Measurements from ENCODE around the gene NGLY1. TPM values are rescaled to one million over a fixed set of nuclear protein-coding genes. Genes with fewer than 3 reads are reported as not detected.

Gene NGLY1
- total RNA-seq, 6 experiments from 2014 or later = 20.8 to 53.1 (median 21.4) TPM

DNA sequence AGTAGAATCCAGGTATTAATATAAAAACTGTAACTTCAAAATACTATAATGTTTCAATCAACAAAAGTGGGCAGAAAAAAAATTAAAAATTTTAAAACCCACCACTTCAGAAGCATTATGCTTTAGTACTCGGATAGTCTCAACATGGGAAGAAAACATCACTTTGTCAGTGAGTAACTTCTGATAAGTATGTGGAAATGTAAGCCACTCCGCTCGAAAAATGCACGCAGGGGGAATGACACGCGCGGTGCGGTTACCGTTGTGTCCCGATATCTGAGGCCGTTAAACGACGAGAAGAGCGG is 656 bp downstream of the NGLY1 start:
- intact Hi-C loops (cut with DNase I) = no loop called here
- H3K4me1 ChIP-seq = peaks cover 0 to 14% (median 5%) of the 10 kb centered on the region in 4 donors
- no peaks in the 10 kb centered on the region for H3K9me3 ChIP-seq
- peaks cover 0 to 4% (median 1%) of the 10 kb centered on the region in 4 donors for H3K36me3 ChIP-seq
- ATAC-seq (no peak), DNase-seq (no peak)
- no peak for TF ChIP-seq POLR2A (IDR thresholded peaks at IDR 0.05)
- TF ChIP-seq, protein P1, sequence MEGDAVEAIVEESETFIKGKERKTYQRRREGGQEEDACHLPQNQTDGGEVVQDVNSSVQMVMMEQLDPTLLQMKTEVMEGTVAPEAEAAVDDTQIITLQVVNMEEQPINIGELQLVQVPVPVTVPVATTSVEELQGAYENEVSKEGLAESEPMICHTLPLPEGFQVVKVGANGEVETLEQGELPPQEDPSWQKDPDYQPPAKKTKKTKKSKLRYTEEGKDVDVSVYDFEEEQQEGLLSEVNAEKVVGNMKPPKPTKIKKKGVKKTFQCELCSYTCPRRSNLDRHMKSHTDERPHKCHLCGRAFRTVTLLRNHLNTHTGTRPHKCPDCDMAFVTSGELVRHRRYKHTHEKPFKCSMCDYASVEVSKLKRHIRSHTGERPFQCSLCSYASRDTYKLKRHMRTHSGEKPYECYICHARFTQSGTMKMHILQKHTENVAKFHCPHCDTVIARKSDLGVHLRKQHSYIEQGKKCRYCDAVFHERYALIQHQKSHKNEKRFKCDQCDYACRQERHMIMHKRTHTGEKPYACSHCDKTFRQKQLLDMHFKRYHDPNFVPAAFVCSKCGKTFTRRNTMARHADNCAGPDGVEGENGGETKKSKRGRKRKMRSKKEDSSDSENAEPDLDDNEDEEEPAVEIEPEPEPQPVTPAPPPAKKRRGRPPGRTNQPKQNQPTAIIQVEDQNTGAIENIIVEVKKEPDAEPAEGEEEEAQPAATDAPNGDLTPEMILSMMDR (IDR thresholded peaks at IDR 0.05) = no peak
- H3K27me3 ChIP-seq = no peaks in the 10 kb centered on the region
- WGBS (ENCODE audit: insufficient coverage, low coverage, low lambda C conversion rate, missing lambda C conversion rate) = 0% methylated on average over 4 of the region's 14 CpGs
- peak overlapping the region; percentile 82 to 95 (median 90) for H3K27ac ChIP-seq
- peak overlapping the region; percentile 77 to 91 (median 85) for H3K4me3 ChIP-seq

GRCh38 chr3:25781758-25782594 is 1.3 kb downstream of the NGLY1 start:
- ATAC-seq (no peak), DNase-seq (no peak)
- peaks cover 0 to 7% (median 3%) of the 10 kb centered on the region in 4 donors for H3K36me3 ChIP-seq
- peaks cover 0 to 14% (median 5%) of the 10 kb centered on the region in 4 donors for H3K4me1 ChIP-seq
- H3K27ac ChIP-seq = peak overlapping the region in 1 of 3 donors; percentile 95
- H3K4me3 ChIP-seq = peak overlapping the region; percentile 77 to 91 (median 85)
- intact Hi-C loops (cut with DNase I) = no loop called here
- no peaks in the 10 kb centered on the region for H3K9me3 ChIP-seq
- H3K27me3 ChIP-seq = no peaks in the 10 kb centered on the region
- TF ChIP-seq, protein P1 (IDR thresholded peaks at IDR 0.05) = no peak
- TF ChIP-seq POLR2A (IDR thresholded peaks at IDR 0.05) = no peak
- 52% methylated on average over 3 of the region's 3 CpGs for WGBS (ENCODE audit: insufficient coverage, low coverage, low lambda C conversion rate, missing lambda C conversion rate)

GRCh38 chr3:25781145-25781757 is 2.0 kb downstream of the NGLY1 start:
- Histone ChIP-seq H3K27ac (no peak overlapping the region), H3K4me3 (no peak overlapping the region)

GRCh38 chr3:25780618-25781017 is 2.6 kb downstream of the NGLY1 start:
- DNase-seq (no peak), ATAC-seq (no peak)
- WGBS (ENCODE audit: insufficient coverage, low coverage, low lambda C conversion rate, missing lambda C conversion rate) = 91% methylated on average over 6 of the region's 6 CpGs
- H3K4me1 ChIP-seq = peaks cover 0 to 14% (median 5%) of the 10 kb centered on the region in 4 donors
- H3K9me3 ChIP-seq = no peaks in the 10 kb centered on the region
- TF ChIP-seq, protein P1 (IDR thresholded peaks at IDR 0.05) = no peak
- no peak for TF ChIP-seq POLR2A (IDR thresholded peaks at IDR 0.05)
- intact Hi-C loops (cut with DNase I) = no loop called here
- no peak overlapping the region for H3K4me3 ChIP-seq
- H3K27me3 ChIP-seq = no peaks in the 10 kb centered on the region
- H3K27ac ChIP-seq = no peak overlapping the region
- H3K36me3 ChIP-seq = peaks cover 0 to 19% (median 5%) of the 10 kb centered on the region in 4 donors

More at GRCh38 chr3:25781145-25781757, 2.0 kb downstream of the NGLY1 start:
- H3K27me3 ChIP-seq = no peaks in the 10 kb centered on the region
- DNase-seq (no peak), ATAC-seq (no peak)
- intact Hi-C loops (cut with DNase I) = no loop called here
- WGBS (ENCODE audit: insufficient coverage, low coverage, low lambda C conversion rate, missing lambda C conversion rate) = 87% methylated on average over 11 of the region's 11 CpGs
- H3K9me3 ChIP-seq = no peaks in the 10 kb centered on the region
- H3K4me1 ChIP-seq = peaks cover 0 to 14% (median 5%) of the 10 kb centered on the region in 4 donors
- no peak for TF ChIP-seq POLR2A (IDR thresholded peaks at IDR 0.05)
- TF ChIP-seq, protein P1 (IDR thresholded peaks at IDR 0.05) = no peak
- H3K36me3 ChIP-seq = peaks cover 0 to 14% (median 3%) of the 10 kb centered on the region in 4 donors
